ENCODE measurements around the gene SLC35G3.
"Not testable (repeated sequence)": the region's sequence is repeated elsewhere in the genome, so short reads cannot be mapped to it uniquely, and the experiment has no call there.

The SLC35G3 gene

DNA sequence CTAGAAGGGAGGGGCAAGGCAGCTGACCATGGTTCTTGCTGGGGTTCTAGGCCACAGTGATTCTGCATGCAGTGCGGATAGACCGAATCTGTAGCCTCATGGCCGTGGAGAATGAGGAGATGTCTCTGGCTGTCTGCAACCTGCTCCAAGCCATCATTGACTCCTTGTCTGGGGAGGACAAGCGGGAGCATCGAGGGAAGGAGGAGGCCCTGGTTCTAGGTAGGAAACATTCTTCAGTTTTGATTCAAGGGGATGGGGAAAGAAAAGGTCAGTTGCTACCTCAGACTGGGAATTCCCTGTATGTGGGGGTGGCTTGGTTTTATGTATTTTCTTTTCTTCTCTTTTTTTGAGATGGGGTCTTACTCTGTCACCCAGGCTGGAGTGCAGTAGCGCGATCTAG, 38.9 kb downstream of the SLC35G3 start:
- H3K27me3 ChIP-seq (ENCODE audit: control insufficient read depth in 1 of 2, insufficient read depth in 2 of 2, low read length in 2 of 2): no peaks in the 10 kb centered on the region
- H3K4me3 ChIP-seq (ENCODE audit: low read depth in 1 of 2, low read length in 2 of 2): no peak overlapping the region
- no peaks in the 10 kb centered on the region for H3K9me3 ChIP-seq (ENCODE audit: control insufficient read depth in 1 of 2, low read length in 2 of 2)
- H3K4me1 ChIP-seq (ENCODE audit: control insufficient read depth in 1 of 2, insufficient read depth in 2 of 2, low read length in 2 of 2): no peaks in the 10 kb centered on the region
- no peak overlapping the region for H3K27ac ChIP-seq (ENCODE audit: low read depth, low read length)
- no peaks in the 10 kb centered on the region for H3K36me3 ChIP-seq (ENCODE audit: control insufficient read depth in 1 of 2, insufficient read depth in 2 of 2, low read length in 2 of 2)
- H3K9ac ChIP-seq (ENCODE audit: low read depth in 1 of 2, low read length in 2 of 2): no peak overlapping the region

DNA sequence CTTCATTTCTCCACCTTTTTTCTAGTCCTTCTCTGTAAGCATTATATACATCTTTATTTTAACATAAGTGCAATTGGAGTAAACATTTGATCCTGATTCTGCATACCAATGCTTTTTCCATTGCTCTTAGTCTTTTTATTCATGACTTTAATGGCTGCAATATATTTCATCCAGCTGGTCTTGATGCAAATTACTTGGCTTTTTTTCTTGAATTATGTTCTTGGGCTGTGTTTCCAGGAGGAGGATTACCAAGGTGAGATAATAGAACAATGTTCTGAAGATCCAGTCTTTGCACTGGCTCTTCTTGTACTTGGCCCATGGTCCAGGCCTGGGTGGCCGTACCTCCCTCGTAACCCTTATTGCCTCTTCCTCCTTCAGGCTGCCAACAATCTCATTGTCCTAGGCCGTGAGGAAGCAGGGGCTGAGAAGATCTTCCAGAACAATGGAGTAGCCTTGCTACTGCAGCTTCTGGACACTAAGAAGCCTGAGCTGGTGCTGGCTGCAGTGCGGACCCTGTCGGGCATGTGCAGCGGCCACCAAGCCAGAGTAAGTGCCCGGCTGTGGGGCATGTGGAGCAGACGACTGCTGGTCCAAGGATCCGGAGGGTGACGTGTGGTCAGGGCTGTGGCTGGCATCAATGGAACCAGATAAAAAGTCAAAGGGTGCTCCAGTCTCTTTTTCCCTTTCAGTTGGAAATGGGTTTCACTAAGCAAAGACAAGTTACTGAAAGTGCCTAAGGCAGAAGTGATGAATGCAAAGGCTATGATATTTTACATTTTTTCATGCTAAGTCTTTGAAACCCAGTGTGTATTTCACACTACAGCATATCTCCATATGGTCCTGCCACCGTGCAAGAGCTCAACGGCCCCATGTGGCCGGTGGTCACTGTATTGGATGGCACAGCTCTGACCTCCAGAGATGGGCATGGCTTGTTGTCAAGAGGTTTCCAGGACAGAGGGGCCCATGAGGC, 39.7 kb downstream of the SLC35G3 start:
- Histone ChIP-seq H3K27me3 (ENCODE audit: control insufficient read depth in 1 of 2, insufficient read depth in 2 of 2, low read length in 2 of 2) (no peaks in the 10 kb centered on the region), H3K4me3 (ENCODE audit: low read depth in 1 of 2, low read length in 2 of 2) (no peak overlapping the region), H3K9me3 (ENCODE audit: control insufficient read depth in 1 of 2, low read length in 2 of 2) (no peaks in the 10 kb centered on the region), H3K9ac (ENCODE audit: low read depth in 1 of 2, low read length in 2 of 2) (no peak overlapping the region), H3K36me3 (ENCODE audit: control insufficient read depth in 1 of 2, insufficient read depth in 2 of 2, low read length in 2 of 2) (no peaks in the 10 kb centered on the region), H3K4me1 (ENCODE audit: control insufficient read depth in 1 of 2, insufficient read depth in 2 of 2, low read length in 2 of 2) (no peaks in the 10 kb centered on the region), H3K27ac (ENCODE audit: low read depth, low read length) (no peak overlapping the region)

DNA sequence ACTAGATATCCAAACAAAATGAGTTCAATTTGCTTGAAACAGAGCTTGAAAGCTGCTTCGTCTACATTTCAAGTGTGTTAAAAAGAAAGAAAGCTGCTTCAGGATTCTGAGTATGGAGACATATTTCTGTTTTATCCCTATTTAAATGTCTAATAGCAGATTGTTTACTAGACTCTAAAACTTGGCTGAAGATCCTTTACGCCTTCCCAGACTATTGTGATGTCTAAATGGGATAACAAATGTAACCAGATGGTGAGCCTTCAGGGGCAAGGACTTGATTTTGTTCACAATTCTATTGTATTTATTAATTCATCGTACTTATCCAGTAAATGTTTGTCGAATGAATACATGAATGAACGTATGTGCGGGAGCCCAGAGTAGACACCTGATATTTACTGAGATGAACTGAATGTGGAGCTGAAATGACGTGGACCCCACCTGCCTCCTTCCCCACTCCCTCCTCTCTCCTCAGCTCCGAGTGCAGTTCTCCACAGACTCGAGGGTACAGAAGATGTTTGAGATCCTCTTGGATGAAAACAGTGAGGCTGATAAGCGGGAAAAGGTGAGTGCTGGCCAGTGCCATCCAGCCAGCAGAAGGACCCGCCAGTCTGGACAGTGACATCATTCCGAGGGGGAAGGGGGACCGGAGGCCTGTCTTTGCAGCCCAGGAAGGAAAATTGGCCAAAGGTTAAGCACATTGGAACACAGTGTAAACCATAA, 41.6 kb downstream of the SLC35G3 start:
- no peaks in the 10 kb centered on the region for H3K36me3 ChIP-seq (ENCODE audit: control insufficient read depth in 1 of 2, insufficient read depth in 2 of 2, low read length in 2 of 2)
- H3K9ac ChIP-seq (ENCODE audit: low read depth in 1 of 2, low read length in 2 of 2): no peak overlapping the region
- H3K27ac ChIP-seq (ENCODE audit: low read depth, low read length): no peak overlapping the region
- no peaks in the 10 kb centered on the region for H3K4me1 ChIP-seq (ENCODE audit: control insufficient read depth in 1 of 2, insufficient read depth in 2 of 2, low read length in 2 of 2)
- H3K27me3 ChIP-seq (ENCODE audit: control insufficient read depth in 1 of 2, insufficient read depth in 2 of 2, low read length in 2 of 2): no peaks in the 10 kb centered on the region
- no peak overlapping the region for H3K4me3 ChIP-seq (ENCODE audit: low read depth in 1 of 2, low read length in 2 of 2)
- H3K9me3 ChIP-seq (ENCODE audit: control insufficient read depth in 1 of 2, low read length in 2 of 2): no peaks in the 10 kb centered on the region

DNA sequence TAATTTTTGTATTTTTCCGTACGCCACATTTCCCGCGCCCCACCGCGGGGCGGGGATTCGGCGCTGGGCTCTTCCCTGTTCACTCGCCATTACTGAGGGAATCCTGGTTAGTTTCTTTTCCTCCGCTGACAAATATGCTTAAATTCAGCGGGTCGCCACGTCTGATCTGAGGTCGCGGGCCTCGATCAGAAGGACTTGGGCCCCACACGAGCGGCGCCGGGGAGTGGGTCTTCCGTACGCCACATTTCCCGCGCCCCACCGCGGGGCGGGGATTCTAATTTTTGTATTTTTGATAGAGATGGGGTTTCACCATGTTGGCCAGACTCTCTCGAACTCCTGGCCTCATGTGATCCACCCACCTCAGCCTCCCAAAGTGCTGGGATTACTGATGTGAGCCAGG, 43.1 kb downstream of the SLC35G3 start:
- H3K27me3 ChIP-seq (ENCODE audit: control insufficient read depth in 1 of 2, insufficient read depth in 2 of 2, low read length in 2 of 2); H3K4me3 ChIP-seq (ENCODE audit: low read depth in 1 of 2, low read length in 2 of 2); H3K9ac ChIP-seq (ENCODE audit: low read depth in 1 of 2, low read length in 2 of 2); H3K27ac ChIP-seq (ENCODE audit: low read depth, low read length); H3K4me1 ChIP-seq (ENCODE audit: control insufficient read depth in 1 of 2, insufficient read depth in 2 of 2, low read length in 2 of 2); H3K9me3 ChIP-seq (ENCODE audit: control insufficient read depth in 1 of 2, low read length in 2 of 2); H3K36me3 ChIP-seq (ENCODE audit: control insufficient read depth in 1 of 2, insufficient read depth in 2 of 2, low read length in 2 of 2): not testable (repeated sequence)

DNA sequence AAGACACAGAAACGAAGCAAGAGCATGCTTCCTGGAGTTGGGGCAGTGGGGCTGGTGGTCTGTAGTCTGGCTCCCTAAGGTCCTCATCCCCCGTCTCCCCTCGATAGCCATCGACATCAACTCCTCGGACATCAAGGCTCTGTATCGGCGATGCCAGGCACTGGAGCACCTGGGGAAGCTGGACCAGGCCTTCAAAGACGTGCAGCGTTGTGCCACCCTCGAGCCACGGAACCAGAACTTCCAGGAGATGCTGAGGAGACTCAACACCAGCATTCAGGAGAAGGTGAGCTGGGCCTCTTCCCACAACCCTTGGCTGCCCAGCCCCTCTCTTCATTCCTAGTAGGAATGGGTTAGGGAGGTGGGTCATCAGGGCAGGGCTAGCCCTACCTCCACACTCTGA, 44.3 kb downstream of the SLC35G3 start:
- no peaks in the 10 kb centered on the region for H3K27me3 ChIP-seq (ENCODE audit: control insufficient read depth in 1 of 2, insufficient read depth in 2 of 2, low read length in 2 of 2)
- H3K9ac ChIP-seq (ENCODE audit: low read depth in 1 of 2, low read length in 2 of 2): no peak overlapping the region
- H3K4me3 ChIP-seq (ENCODE audit: low read depth in 1 of 2, low read length in 2 of 2): no peak overlapping the region
- H3K36me3 ChIP-seq (ENCODE audit: control insufficient read depth in 1 of 2, insufficient read depth in 2 of 2, low read length in 2 of 2): no peaks in the 10 kb centered on the region
- H3K4me1 ChIP-seq (ENCODE audit: control insufficient read depth in 1 of 2, insufficient read depth in 2 of 2, low read length in 2 of 2): no peaks in the 10 kb centered on the region
- no peaks in the 10 kb centered on the region for H3K9me3 ChIP-seq (ENCODE audit: control insufficient read depth in 1 of 2, low read length in 2 of 2)
- no peak overlapping the region for H3K27ac ChIP-seq (ENCODE audit: low read depth, low read length)

DNA sequence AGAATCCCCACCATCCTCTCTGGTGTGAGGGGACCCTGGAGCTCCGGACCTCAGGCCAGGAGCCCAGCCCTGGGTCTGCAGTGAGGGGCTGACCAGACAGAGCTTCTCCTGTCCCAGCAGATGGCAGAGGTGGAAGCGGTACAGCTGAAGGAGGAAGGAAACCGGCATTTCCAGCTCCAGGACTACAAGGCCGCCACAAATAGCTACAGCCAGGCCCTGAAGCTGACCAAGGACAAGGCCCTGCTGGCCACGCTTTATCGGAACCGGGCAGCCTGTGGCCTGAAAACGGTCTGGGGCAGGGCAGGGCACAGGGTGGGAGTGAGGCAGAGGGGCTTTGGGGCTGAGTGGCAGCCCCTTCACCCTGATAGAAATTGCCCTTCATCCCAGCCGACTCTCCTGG, 46.0 kb downstream of the SLC35G3 start:
- H3K9me3 ChIP-seq (ENCODE audit: control insufficient read depth in 1 of 2, low read length in 2 of 2): no peaks in the 10 kb centered on the region
- no peaks in the 10 kb centered on the region for H3K4me1 ChIP-seq (ENCODE audit: control insufficient read depth in 1 of 2, insufficient read depth in 2 of 2, low read length in 2 of 2)
- no peaks in the 10 kb centered on the region for H3K36me3 ChIP-seq (ENCODE audit: control insufficient read depth in 1 of 2, insufficient read depth in 2 of 2, low read length in 2 of 2)
- H3K27ac ChIP-seq (ENCODE audit: low read depth, low read length): no peak overlapping the region
- no peaks in the 10 kb centered on the region for H3K27me3 ChIP-seq (ENCODE audit: control insufficient read depth in 1 of 2, insufficient read depth in 2 of 2, low read length in 2 of 2)
- no peak overlapping the region for H3K4me3 ChIP-seq (ENCODE audit: low read depth in 1 of 2, low read length in 2 of 2)
- no peak overlapping the region for H3K9ac ChIP-seq (ENCODE audit: low read depth in 1 of 2, low read length in 2 of 2)

DNA sequence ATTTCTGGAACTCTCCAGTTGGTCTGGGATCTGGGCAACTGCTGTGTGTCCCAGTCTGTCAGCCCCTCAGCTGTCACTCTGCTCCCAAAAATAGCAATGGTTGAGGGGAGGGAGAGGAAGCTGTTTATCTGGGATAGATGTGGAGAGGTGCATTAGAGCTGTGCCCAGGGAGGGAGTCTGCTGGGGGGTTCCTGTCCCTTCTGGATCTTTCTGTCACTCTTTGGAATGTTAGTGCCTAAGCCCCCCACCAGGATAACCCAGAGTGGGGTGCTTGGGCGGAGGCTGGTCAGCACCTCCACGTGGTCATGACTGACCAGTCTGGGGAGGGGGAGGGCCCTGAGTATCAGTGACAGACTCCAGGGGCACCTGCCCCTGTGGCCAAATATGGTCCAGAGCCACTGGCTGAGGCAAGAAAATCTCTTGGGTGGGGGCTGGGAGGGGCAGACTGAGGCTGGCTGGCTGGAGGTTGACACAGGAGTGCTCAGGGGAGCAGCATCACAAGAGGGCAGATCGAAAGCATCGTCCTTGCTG, 46.8 kb downstream of the SLC35G3 start, which contains the start of gene UNC45B:
TSS of gene UNC45B (plus strand) at position 443 of the 531 bp plus-strand sequence. CDS start 447 bp downstream, outside the sequence.
- Histone ChIP-seq H3K36me3 (ENCODE audit: control insufficient read depth in 1 of 2, insufficient read depth in 2 of 2, low read length in 2 of 2) (no peaks in the 10 kb centered on the region), H3K4me3 (ENCODE audit: low read depth in 1 of 2, low read length in 2 of 2) (no peak within 1 kb of the TSS), H3K9me3 (ENCODE audit: control insufficient read depth in 1 of 2, low read length in 2 of 2) (no peaks in the 10 kb centered on the region), H3K9ac (ENCODE audit: low read depth in 1 of 2, low read length in 2 of 2) (no peak within 1 kb of the TSS), H3K27ac (ENCODE audit: low read depth, low read length) (no peak within 1 kb of the TSS), H3K4me1 (ENCODE audit: control insufficient read depth in 1 of 2, insufficient read depth in 2 of 2, low read length in 2 of 2) (no peaks in the 10 kb centered on the region), H3K27me3 (ENCODE audit: control insufficient read depth in 1 of 2, insufficient read depth in 2 of 2, low read length in 2 of 2) (no peaks in the 10 kb centered on the region)

DNA sequence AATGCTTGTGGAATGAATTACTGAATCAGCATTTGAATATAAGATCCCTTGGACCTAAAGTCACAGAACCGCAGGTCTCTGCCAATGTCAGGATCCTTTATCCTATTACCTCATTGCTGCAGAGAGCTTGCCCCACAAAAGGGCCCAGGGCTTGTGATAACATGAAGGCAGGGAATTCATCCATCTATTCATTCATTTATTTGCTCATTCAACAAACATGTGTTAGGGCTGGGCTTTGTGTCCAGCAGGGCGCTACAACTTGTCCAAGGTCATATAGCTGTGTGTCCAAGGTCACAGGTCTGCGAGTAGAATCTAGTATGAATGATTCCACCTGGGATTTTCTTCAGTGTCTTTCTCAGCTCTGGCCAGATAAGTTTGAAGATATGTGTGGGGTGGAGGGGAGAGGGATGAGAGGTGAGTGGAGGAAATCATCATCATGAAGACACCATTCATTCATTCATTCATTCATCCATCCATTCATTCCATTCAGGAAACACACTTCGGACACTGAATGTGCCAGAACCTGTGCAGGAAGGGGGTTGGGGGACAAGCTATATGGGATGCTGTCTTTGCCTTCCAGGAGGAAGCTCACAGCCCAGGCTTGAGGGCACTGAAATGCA, 47.9 kb downstream of the SLC35G3 start:
- H3K36me3 ChIP-seq (ENCODE audit: control insufficient read depth in 1 of 2, insufficient read depth in 2 of 2, low read length in 2 of 2): no peaks in the 10 kb centered on the region
- no peak overlapping the region for H3K27ac ChIP-seq (ENCODE audit: low read depth, low read length)
- no peaks in the 10 kb centered on the region for H3K9me3 ChIP-seq (ENCODE audit: control insufficient read depth in 1 of 2, low read length in 2 of 2)
- peaks cover 0 to 6% of the 10 kb centered on the region in 2 donors for H3K4me1 ChIP-seq (ENCODE audit: control insufficient read depth in 1 of 2, insufficient read depth in 2 of 2, low read length in 2 of 2)
- no peaks in the 10 kb centered on the region for H3K27me3 ChIP-seq (ENCODE audit: control insufficient read depth in 1 of 2, insufficient read depth in 2 of 2, low read length in 2 of 2)
- no peak overlapping the region for H3K4me3 ChIP-seq (ENCODE audit: low read depth in 1 of 2, low read length in 2 of 2)
- no peak overlapping the region for H3K9ac ChIP-seq (ENCODE audit: low read depth in 1 of 2, low read length in 2 of 2)

DNA sequence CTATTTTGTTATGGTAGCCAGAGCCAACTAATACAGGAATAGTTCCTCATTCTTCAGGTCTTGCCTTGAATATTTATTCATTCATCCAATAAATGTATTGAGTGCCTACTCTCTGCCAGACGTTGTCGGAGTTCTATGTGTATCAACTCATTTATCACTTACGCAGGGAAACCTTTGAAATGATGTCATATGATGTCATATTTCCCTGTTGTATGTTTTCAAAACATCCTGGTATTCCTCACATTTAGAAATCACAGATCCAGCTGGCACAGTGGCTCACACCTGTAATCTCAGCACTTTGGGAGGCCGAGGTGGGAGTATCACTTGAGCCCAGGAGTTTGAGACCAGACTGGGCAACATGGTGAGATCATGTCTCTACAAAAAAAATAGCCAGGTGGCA, 49.4 kb downstream of the SLC35G3 start:
- Histone ChIP-seq H3K36me3 (ENCODE audit: control insufficient read depth in 1 of 2, insufficient read depth in 2 of 2, low read length in 2 of 2) (peaks cover 0 to under 1% of the 10 kb centered on the region in 2 donors), H3K4me3 (ENCODE audit: low read depth in 1 of 2, low read length in 2 of 2) (no peak overlapping the region), H3K4me1 (ENCODE audit: control insufficient read depth in 1 of 2, insufficient read depth in 2 of 2, low read length in 2 of 2) (peaks cover 0 to 11% of the 10 kb centered on the region in 2 donors), H3K9ac (ENCODE audit: low read depth in 1 of 2, low read length in 2 of 2) (no peak overlapping the region), H3K27ac (ENCODE audit: low read depth, low read length) (no peak overlapping the region), H3K9me3 (ENCODE audit: control insufficient read depth in 1 of 2, low read length in 2 of 2) (no peaks in the 10 kb centered on the region), H3K27me3 (ENCODE audit: control insufficient read depth in 1 of 2, insufficient read depth in 2 of 2, low read length in 2 of 2) (no peaks in the 10 kb centered on the region)

Measured in duodenal mucosa (tissue), 2 donors.